Raji (cell line): Measurements from ENCODE around the gene ACSM5.

ENCODE experiments used
- POLR2A ChIP-seq: IDR thresholded peaks from 2 replicates; pipeline ENCODE4 v1.6.1; 2011; ENCODE audit warnings: low read depth, low read length, control low read depth; ENCODE audit not compliant: insufficient read depth

ACSM5 gene, protein sequence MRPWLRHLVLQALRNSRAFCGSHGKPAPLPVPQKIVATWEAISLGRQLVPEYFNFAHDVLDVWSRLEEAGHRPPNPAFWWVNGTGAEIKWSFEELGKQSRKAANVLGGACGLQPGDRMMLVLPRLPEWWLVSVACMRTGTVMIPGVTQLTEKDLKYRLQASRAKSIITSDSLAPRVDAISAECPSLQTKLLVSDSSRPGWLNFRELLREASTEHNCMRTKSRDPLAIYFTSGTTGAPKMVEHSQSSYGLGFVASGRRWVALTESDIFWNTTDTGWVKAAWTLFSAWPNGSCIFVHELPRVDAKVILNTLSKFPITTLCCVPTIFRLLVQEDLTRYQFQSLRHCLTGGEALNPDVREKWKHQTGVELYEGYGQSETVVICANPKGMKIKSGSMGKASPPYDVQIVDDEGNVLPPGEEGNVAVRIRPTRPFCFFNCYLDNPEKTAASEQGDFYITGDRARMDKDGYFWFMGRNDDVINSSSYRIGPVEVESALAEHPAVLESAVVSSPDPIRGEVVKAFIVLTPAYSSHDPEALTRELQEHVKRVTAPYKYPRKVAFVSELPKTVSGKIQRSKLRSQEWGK

DNA sequence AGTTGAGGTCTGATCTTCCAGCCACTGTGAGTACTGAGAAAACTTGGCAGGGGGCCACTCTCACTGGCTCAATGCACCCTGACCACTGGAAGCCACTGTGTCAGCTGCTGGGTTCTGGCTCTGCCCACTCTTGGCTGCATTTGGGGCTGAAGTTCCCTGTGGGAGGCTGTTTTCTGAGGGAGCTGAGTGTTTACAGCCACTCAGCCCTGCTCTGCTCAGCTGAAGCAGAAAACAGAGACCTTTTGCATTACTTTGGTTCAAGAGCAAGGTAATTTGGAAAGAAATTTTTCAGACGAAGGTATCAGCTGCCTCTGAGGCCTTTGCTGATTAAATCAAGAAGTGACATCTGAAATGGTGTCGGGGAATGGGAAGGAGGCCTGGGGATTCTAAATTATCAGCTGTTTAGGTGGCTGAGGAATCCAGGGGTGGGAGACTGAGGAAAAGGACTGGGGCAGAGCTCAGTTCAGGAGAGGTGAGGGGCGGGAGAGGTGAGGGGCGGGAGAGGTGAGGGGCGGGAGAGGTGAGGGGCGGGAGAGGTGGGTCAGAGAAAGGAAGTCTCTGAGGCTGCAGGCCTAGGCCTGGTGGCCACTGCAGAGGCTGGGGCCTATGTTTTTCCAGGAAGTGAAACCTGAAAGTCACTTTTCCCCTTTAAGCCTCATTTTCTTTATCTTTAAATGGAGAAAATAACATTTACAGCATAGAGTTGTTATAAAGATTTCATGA is at the start of gene ACSM5:
ACSM5 (plus strand) TSS at position 137 of the 723 bp plus-strand sequence. CDS start 1,951 bp downstream, outside the sequence.
- TF ChIP-seq POLR2A: no peak

DNA sequence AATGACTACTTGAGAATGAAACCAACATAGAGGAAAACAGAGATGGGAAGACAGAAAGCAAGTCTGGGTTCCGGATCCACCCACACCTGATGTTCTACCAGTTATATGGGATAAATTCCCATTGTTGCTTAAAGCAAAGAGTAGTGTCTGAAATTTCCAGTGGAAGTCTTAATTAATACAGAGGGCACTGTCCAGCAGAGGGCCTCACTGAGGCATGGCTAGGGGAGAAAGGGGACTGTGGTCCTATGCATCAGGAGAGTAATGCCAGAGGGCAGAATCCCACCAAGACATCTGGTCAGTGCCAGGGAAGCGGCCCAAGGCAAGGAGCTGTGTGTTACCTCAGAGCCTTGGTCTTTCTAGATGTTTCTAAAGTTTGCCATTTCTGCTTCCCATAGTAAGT is 49.3 kb upstream of the ACSM5 start:
- no peak for TF ChIP-seq POLR2A

DNA sequence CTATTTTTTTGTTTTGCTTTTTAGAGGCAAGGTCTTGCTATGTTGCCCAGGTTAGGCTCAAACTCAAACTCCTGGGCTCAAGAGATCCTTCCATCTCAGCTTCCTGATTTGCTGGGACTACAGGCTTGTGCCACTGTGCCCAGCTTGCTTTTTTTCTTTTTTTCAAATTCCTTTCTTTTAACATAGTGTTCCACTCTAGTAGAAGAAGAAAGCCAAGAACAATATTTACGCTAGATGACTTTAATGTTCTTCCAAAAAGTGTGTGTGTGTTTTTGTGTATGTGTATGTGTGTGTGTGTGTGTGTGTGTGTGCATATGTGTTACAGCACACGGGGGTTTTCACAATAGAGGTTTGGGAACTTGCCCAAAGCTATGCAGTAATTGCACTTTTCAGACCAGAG is 46.1 kb upstream of the ACSM5 start:
- no peak for TF ChIP-seq POLR2A

DNA sequence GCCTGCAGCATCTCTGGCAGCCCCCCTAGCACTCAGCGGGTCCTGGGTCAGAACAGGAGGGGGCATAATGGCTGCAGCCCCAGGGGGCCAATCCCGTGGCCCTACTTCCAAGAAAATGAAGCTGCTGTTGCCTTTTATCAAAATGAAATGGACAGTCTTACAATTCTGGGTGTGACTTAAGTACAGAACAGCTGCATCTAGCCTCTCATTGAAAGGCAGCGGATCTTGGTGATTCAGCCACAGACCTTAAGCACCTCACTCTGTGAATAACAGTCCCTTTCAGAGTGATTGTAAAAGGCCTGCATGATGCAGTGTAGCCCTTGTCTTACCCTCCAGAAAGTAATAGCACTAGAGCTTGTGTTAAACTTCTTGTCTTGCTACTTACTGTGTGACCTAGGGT is 45.3 kb upstream of the ACSM5 start:
- no peak for TF ChIP-seq POLR2A

DNA sequence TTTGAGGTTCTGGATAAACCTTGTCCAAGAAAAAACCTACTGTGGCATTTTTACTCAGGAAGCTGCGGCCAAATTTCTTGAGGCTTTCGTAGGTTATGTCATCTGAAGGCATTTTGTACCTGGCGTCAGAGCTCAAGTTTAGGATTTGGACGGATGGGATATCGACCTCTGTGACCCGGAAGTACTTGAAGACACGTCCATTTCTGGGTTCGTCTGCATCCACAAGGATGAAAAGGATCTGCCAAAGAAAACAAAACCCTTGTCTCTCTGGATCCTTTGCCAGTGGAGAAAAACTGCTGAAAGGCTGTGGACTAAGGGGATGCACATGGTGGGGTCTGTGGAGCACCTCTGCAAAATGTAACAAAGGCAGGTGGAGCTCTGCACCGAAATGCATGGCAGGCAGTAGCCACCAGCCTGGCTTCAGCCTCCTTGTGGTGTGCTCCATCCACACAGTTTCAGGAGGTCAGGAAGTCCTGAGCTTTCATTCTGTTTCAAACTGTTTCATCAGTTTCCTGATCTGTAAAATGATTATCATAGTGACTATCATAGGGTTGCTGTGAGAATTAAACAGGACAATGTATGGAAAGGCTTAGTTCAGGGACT is 39.8 kb upstream of the ACSM5 start:
- TF ChIP-seq POLR2A: no peak

DNA sequence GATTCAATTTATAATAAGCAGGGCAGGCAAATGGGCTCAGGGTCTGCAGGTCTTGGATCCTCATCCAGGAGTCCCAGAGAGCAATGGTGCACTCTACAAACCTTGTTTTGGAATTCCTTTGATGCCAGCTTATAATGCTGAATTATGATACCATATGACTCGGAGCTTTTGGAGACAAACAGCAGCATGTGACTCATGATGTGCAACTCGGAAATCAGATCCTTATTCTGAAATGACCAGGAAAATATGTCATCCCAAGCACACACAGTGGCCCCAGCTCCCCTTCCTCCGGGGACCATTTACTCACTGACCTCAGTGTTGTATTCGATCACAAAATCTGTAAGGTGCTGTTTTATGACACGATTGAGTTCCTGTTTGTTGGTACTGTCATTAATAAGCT is 36.6 kb upstream of the ACSM5 start:
- TF ChIP-seq POLR2A: no peak

DNA sequence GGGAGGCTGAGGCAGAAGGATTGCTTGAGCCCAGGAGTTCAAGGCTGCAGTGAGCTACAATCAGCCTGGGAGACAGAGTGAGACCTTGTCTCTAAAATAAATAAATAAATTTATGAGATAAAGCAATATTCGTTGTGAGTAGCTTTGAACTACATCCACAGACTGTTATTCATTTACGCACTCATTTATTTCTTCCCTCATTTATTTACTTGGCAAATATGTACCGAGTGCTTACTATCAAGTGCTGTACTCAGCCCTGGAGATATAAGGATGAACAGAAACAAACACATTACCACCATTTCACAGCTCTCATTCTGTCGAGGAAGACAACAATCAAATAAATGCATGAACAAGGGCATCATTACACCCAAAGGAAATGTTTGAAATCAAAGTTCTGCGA is 32.2 kb upstream of the ACSM5 start:
- no peak for TF ChIP-seq POLR2A

DNA sequence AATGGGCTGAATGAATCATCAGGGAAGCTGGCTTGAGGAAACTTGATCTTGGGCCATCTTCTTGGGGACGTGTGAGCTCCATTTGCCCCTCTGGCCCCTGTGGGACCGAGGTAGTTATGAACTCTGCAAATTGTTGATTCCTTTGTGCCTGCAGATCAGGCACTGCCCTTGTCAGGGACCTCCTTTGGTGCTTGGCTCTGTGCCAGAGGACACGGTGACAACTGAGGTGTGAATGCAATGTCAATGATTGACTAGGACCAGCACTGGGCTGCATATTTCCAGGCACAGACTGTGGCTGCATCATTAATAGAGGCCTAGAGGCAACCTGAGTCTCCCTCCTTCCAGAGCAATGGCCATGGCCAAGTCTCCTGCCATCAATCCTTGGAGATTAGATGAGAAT is 28.6 kb upstream of the ACSM5 start:
- TF ChIP-seq POLR2A: no peak

DNA sequence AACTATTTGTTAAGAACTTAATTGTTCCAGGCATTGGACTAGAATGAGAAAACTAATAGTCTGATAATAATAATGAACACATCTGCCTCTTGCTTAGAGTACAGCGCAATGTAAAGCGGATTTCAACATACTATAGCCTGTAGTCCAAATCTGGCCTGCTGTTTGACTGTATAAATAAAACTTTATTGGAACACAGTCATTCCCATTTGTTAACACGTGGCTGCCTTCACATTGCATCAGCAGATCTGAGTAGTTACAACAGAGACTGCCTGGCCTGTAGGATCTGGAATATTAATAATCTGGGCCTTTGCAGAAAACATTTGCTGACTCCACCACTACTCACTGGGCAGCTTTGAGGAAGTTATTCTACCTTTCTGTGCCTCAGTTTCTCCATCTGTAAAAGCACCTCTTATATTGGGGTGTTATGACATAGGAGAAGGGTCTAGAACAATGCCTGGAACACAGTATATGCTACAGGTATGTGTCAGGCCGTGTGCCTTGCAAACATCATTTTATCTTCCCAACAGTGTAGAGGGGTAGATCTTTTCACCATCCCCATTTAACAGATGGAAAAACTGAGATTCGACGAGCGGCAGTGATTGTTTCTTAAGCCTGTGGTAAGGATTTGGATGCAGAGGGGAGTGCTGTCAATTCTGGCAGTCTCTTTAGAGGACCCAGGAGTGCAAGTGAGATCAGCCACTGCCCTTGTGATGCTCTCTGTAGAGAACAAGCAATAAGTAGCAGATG is 27.0 kb upstream of the ACSM5 start:
- TF ChIP-seq POLR2A: no peak

DNA sequence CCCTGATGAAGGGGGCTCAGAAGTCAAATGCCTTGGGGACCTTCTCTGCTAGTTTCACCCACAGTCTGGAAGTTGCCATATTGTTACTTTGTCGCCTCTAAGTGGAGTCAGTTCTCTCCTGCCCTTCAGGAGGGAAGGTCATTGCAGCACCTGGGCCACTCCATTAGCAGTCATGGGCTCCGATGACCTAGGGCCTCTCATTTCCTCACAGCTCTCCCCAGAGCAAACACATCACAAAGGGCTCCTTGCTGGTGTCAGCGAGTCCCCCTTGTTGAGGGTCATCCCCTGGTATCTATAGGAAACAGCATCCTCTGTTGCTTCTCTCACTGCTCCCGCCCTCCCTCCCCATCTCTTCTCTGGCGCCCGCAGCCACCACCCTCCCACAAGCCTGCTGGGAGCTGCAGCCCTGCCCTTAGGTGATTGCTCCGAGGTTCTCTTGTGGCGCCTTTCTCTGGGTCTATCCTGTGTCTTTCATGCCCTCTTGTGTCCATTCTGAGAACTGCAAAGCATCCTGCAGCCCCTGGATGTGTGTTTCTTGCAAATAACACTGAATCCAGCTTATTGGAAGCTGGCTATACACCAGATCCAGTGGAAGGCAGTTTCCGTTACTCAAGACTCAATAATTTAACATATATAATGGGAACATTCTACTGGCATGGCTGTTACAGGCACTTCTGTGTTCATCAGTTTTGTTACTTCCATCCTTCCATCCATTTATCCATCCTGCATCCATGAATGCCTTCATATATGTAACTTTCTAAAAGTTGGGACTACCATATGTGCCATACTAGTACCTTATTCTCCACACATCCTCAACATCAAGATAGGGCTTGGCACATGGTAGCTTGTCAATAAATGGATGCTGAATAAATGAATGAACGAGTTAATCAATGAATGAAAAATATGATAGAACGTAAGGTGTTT is 26.0 kb upstream of the ACSM5 start:
- TF ChIP-seq POLR2A: no peak

DNA sequence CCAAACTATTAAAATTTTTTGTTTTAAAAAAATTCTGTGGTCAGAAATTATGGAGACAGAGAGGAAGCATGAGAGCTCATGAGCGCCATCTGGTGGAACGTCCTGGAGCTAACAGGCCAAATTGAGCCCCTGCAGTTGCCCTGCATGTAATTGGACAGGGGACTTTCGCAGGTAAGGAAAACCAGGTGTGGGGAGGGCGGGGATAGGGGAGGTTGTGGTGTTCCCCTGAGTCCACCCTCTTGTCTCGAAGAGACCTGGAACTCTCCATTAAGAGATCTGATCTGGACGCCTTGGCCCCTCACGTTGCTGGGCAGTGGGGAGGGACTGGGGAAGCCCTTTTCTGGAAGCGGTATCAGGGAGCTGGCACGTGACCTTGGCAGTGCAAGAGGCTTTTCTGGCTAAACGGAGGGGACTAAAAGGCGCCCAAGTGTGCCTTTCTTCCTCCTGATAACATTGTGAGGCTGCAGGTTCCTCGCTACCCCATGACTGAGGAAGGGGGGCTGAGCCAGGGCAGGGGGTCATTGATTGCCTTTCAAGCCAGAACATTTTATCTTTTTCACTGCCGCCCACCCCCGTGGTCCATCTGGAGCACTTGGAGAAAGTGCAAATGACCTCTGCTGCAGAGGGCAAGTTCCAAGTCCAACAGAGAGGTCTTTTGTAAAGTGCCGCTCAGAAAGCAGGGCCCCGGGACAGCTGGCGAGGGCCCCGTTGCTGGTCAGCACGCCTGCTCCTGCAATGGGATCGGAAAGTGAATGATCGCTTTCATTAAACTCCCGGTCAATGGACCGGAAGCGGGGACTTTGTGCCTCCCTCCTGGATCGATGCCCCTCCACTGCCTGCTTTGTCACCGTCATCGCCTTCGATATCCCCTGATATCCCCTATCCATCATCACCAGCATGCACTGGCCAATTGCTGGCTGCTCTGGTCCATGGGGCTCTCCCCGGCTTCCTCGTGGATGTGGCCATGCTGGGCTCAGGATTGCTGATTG is 23.2 kb upstream of the ACSM5 start:
- no peak for TF ChIP-seq POLR2A

DNA sequence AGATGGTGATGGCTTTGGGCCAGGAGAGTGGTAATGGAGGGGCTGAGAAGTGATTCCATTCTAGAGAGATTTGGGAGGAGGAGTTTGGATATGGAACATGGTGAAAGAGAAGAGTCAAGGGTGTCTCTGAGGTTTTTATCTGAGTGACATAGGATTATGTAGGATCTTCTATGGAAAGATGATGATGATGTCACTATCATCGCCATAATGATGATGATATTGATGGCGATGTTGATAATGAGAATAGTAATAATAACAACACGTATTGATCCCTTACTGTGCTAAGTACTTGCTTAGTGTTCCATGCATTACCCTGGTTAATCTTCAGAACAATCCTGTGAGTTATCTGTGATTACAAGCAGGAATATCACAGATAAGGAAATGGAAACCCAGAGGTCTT is 21.4 kb upstream of the ACSM5 start:
- TF ChIP-seq POLR2A: no peak

DNA sequence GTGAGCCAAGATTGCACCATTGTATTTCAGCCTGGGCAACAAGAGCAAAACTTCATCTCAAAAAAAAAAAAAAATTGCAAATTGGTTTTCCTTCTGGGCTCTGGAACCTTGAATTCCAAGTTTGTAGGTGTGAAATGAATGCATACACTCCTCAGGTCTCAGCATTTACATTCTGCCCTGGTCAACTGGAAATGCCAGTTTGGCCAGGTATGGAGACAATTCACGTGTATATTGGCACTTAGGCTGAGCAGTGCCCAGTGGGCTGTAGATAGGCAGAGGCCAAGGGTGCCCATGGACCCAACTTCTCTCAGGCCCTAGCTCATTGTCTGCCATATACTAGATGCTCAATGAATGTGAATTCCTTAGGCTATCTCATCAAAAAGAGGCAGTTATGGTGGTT is 20.5 kb upstream of the ACSM5 start:
- no peak for TF ChIP-seq POLR2A
